Measurements from ENCODE around the gene OTOG.

Gene OTOG

DNA sequence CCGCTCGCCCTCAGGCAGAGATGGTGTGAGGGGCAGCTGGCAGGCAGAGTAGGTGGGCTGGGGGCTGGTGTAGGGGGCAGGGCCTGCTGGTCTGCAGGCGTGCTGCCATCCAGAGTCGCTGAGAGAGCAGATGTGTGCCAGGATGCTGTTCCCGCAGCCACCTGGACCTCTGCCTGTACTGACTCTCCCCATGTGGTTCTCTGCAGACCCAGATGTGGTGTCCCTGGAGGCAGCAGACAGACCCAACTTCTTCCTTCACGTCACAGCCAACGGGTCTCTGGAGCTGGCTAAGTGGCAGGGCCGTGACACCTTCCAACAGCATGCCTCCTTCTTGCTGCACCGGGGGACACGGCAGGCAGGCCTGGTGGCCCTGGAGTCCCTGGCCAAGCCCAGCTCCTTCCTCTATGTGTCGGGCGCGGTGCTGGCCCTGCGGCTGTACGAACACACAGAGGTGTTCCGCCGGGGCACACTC, 58.6 kb downstream of the OTOG start:
- Histone ChIP-seq H3K4me3 (IDR thresholded peaks at IDR 0.05; ENCODE audit: insufficient read depth, low read depth, low read length) (no peak overlapping the region), H3K9ac (no peak overlapping the region), H3K79me2 (ENCODE audit: insufficient read depth, low read depth) (no peaks in the 10 kb centered on the region), H2AFZ (ENCODE audit: low read depth) (no peak overlapping the region), H4K20me1 (ENCODE audit: insufficient read depth) (no peaks in the 10 kb centered on the region), H3K36me3 (ENCODE audit: insufficient read depth) (no peaks in the 10 kb centered on the region), H3K27ac (no peak overlapping the region), H3K4me1 (ENCODE audit: low read depth, poor library complexity, severe bottlenecking) (no peaks in the 10 kb centered on the region), H3K4me2 (no peak overlapping the region), H3K27me3 (ENCODE audit: insufficient read depth, low read depth) (no peaks in the 10 kb centered on the region)
- TF ChIP-seq, protein P1, sequence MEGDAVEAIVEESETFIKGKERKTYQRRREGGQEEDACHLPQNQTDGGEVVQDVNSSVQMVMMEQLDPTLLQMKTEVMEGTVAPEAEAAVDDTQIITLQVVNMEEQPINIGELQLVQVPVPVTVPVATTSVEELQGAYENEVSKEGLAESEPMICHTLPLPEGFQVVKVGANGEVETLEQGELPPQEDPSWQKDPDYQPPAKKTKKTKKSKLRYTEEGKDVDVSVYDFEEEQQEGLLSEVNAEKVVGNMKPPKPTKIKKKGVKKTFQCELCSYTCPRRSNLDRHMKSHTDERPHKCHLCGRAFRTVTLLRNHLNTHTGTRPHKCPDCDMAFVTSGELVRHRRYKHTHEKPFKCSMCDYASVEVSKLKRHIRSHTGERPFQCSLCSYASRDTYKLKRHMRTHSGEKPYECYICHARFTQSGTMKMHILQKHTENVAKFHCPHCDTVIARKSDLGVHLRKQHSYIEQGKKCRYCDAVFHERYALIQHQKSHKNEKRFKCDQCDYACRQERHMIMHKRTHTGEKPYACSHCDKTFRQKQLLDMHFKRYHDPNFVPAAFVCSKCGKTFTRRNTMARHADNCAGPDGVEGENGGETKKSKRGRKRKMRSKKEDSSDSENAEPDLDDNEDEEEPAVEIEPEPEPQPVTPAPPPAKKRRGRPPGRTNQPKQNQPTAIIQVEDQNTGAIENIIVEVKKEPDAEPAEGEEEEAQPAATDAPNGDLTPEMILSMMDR (conservative IDR thresholded peaks at IDR 0.05; ENCODE audit: low read depth, low read length) = no peak

DNA sequence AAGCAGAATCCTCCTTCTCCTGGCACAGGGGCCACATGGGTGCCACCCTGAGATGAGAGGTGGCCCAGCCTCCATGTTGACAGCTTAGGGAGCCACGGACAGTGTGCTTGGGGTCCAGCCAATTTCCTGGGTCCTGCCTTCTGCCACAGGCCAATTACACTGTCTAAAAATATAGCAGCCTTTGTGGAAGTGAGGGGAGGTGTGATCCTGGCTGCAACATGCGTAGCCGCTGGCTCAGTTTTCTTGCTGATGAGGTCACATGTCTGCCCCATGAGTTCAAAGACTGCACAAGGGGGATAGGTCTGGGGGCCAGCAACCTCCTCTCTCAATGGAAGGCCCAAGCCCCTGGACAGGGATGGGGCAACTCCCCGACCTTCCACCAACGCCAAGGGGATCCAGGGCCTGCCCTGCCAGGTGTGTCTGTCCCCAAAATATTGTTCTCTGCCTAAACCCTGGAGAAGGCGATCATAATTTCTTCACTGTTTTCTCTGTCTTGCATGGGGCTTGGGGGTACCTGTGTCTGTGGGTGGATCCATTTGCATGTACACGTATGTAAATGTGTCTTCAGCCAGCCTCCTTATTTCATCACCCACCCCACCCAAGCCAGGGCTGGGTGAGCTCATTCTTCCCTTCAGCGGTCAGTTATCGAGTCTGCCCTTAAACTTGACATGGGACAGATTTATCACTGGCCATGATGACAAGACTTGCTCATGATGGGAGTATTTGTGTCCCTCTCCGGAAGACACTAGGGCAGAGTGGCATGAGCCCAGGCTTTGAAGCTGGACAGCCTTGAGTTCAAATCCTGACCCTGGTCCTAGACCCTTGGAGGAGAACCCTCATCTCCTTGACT, 59.4 kb downstream of the OTOG start:
- H3K4me1 ChIP-seq (ENCODE audit: low read depth, poor library complexity, severe bottlenecking) = no peaks in the 10 kb centered on the region
- TF ChIP-seq, protein P1 (conservative IDR thresholded peaks at IDR 0.05; ENCODE audit: low read depth, low read length) = no peak
- H3K27me3 ChIP-seq (ENCODE audit: insufficient read depth, low read depth) = no peaks in the 10 kb centered on the region
- no peaks in the 10 kb centered on the region for H4K20me1 ChIP-seq (ENCODE audit: insufficient read depth)
- no peak overlapping the region for H2AFZ ChIP-seq (ENCODE audit: low read depth)
- no peak overlapping the region for H3K27ac ChIP-seq
- no peaks in the 10 kb centered on the region for H3K36me3 ChIP-seq (ENCODE audit: insufficient read depth)
- H3K9ac ChIP-seq = no peak overlapping the region
- no peak overlapping the region for H3K4me2 ChIP-seq
- H3K79me2 ChIP-seq (ENCODE audit: insufficient read depth, low read depth) = no peaks in the 10 kb centered on the region
- H3K4me3 ChIP-seq (IDR thresholded peaks at IDR 0.05; ENCODE audit: insufficient read depth, low read depth, low read length) = no peak overlapping the region

DNA sequence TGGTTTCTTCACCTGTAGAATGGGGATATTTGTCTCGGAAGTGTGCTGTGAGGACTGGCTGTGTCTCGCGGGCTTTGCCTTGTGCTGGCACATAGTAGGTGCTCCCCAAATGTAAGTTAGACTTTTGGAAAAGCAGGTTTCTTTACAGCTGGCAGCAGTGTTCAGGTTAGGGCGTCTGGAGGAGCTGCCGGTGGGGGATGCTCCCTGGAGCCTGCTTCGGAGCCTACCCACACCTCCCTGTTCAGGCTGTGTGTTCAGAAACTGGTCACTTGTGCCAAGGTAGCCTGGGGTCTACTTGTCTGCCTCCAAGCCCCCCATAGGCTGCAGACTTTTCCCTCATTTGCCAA, 60.0 kb downstream of the OTOG start:
- Histone ChIP-seq H3K4me1 (ENCODE audit: low read depth, poor library complexity, severe bottlenecking) (no peaks in the 10 kb centered on the region), H3K27ac (no peak overlapping the region), H4K20me1 (ENCODE audit: insufficient read depth) (no peaks in the 10 kb centered on the region), H3K4me3 (IDR thresholded peaks at IDR 0.05; ENCODE audit: insufficient read depth, low read depth, low read length) (no peak overlapping the region), H3K79me2 (ENCODE audit: insufficient read depth, low read depth) (no peaks in the 10 kb centered on the region), H3K4me2 (no peak overlapping the region), H2AFZ (ENCODE audit: low read depth) (no peak overlapping the region), H3K36me3 (ENCODE audit: insufficient read depth) (no peaks in the 10 kb centered on the region), H3K27me3 (ENCODE audit: insufficient read depth, low read depth) (no peaks in the 10 kb centered on the region), H3K9ac (no peak overlapping the region)
- TF ChIP-seq, protein P1 (conservative IDR thresholded peaks at IDR 0.05; ENCODE audit: low read depth, low read length) = no peak

DNA sequence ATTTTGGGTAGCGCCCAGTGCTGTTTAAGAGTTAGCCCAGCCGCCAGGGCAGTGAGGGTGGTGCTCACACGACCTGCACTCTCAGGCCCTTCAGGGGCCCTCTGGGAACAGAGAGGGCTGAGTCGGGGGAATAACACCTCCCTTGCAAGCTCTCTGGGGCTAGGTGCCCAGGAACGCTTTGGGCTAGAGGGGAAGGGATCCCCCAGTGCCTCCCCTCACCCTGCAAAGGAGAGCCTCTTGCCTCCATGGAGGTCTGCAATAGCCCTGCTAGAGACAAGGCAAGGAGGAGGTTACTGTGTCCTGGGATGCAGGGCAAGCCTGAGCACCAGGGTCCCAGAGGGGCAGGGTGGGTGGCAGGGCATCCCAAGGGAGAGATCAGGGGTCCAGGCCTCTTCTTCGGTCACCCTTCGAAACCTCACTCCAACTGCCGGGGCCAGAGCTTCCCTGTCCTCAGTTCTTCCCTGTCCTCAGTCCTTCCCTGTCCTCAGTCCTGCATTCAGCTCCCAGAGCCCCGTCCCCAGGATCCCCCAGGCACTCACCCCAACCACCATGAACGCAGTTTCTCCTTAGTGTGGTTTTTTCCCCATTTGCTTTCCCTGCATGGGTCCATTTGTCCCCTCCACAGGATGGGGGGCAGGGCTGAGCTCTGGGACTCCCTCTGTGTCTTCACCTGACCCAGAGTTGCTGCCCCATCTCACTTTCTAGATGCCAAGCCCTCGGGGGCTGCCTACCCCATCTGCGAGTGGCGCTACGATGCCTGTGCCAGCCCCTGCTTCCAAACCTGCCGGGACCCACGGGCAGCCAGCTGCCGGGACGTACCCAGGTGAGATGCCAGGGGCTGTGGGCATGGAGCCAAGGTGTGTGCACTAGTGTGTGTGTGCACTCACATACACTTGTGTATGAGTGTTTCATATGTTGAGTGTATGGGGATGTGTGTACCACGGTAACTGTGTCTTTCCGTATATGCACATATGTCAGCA, 60.8 kb downstream of the OTOG start:
- Histone ChIP-seq H3K4me3 (IDR thresholded peaks at IDR 0.05; ENCODE audit: insufficient read depth, low read depth, low read length) (no peak overlapping the region), H3K4me2 (no peak overlapping the region), H3K4me1 (ENCODE audit: low read depth, poor library complexity, severe bottlenecking) (no peaks in the 10 kb centered on the region), H3K79me2 (ENCODE audit: insufficient read depth, low read depth) (no peaks in the 10 kb centered on the region), H3K36me3 (ENCODE audit: insufficient read depth) (no peaks in the 10 kb centered on the region), H3K9ac (no peak overlapping the region), H2AFZ (ENCODE audit: low read depth) (no peak overlapping the region), H4K20me1 (ENCODE audit: insufficient read depth) (no peaks in the 10 kb centered on the region), H3K27me3 (ENCODE audit: insufficient read depth, low read depth) (no peaks in the 10 kb centered on the region), H3K27ac (no peak overlapping the region)
- TF ChIP-seq, protein P1 (conservative IDR thresholded peaks at IDR 0.05; ENCODE audit: low read depth, low read length) = no peak

Measured in KMS-11 (cell line).